HG03196 (cell line): ENCODE measurements around the gene PHC2.

Experiments
- ATAC-seq: cut with Tn5 transposase; IDR thresholded peaks from one replicate; pipeline ENCODE4 v1.9.1; 2021; ENCODE audit not compliant: unreplicated experiment

PHC2 gene, protein sequence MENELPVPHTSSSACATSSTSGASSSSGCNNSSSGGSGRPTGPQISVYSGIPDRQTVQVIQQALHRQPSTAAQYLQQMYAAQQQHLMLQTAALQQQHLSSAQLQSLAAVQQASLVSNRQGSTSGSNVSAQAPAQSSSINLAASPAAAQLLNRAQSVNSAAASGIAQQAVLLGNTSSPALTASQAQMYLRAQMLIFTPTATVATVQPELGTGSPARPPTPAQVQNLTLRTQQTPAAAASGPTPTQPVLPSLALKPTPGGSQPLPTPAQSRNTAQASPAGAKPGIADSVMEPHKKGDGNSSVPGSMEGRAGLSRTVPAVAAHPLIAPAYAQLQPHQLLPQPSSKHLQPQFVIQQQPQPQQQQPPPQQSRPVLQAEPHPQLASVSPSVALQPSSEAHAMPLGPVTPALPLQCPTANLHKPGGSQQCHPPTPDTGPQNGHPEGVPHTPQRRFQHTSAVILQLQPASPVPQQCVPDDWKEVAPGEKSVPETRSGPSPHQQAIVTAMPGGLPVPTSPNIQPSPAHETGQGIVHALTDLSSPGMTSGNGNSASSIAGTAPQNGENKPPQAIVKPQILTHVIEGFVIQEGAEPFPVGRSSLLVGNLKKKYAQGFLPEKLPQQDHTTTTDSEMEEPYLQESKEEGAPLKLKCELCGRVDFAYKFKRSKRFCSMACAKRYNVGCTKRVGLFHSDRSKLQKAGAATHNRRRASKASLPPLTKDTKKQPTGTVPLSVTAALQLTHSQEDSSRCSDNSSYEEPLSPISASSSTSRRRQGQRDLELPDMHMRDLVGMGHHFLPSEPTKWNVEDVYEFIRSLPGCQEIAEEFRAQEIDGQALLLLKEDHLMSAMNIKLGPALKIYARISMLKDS

DNA sequence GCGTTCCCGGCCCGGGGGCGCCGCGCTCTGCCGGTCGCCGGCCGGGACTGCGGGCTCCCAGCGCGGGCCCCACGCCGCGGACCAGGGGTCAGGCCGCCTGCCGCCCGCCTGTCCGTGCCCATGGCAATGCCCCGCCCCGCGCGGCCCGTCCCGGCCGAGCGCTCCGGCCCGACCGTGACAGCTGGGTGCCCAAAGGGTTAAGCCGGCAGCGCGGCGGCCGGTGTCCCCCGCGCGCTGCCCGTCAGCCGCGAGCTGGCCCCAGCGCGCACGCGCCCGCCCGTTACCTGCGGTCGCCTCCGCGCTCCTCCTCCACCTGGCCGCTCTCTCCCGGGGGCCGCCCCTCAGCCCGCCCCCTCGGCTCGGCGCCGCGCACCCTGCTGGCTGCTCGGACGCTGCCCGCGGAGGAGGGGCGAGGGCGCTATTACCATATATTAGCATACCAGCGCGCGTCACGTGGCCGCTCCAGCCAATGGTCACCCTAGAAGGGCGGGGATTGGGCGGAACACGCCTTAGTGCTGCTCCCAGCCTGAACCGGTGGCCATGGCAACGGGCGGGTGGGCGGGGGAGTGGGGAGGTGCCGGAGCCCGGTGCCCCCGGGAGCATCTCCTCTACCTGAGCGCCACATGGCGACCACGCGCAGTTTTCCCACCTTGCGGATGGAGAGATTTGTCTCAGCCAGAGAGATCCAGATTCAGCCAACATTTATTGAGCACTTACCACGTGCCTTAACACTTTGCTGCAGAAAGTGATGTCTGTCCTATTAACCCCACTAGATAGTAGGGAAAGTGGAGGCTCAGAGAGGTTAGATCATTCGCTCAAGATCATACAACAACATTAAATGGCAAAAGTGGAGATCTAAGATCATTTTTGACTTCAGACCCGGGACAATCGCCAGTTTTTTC, at the start of gene PHC2:
Gene PHC2, minus strand, starts transcription at position 404 of the 902 bp plus-strand sequence. CDS start 55,556 bp downstream, outside the sequence.
- ATAC-seq: peak; percentile 80

DNA sequence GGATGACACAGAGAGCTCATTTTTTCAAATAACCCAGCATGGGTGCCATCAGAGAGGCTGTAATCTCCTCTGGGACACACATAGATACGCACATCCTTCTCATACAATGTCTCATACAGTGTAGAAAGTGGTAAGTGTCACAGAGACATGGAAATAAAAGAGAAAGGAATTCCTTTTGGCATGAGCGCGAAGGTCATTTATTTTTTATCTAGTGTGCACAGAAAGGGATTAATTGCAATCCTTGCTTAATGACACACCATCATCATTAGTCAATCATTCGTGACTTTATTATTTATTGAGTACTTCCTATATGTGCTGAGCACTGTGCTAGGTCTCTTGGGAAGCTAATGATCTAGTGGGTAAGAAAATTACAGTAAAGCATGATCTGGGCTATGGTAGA, 46.6 kb upstream of the PHC2 start:
- ATAC-seq: no peak

DNA sequence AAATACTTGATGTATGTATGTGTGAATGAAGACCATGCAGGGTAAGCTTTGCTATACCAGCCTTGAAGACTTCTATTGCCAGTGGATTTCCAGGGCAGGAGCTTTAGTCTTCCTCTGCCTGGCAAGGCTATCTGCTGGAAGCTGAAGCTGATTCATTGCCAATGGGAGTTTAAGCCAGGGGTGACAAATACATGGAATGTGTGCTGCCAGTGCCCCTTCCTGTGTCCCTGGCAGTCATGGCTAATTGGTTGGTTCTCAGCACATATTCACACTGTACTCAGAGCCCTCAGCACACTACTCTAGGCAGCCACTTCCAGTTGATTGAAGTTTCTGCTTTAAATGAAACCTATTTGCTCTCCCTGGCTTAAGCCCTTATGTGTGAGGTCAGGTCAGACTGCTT, 43.0 kb upstream of the PHC2 start:
- no peak for ATAC-seq

DNA sequence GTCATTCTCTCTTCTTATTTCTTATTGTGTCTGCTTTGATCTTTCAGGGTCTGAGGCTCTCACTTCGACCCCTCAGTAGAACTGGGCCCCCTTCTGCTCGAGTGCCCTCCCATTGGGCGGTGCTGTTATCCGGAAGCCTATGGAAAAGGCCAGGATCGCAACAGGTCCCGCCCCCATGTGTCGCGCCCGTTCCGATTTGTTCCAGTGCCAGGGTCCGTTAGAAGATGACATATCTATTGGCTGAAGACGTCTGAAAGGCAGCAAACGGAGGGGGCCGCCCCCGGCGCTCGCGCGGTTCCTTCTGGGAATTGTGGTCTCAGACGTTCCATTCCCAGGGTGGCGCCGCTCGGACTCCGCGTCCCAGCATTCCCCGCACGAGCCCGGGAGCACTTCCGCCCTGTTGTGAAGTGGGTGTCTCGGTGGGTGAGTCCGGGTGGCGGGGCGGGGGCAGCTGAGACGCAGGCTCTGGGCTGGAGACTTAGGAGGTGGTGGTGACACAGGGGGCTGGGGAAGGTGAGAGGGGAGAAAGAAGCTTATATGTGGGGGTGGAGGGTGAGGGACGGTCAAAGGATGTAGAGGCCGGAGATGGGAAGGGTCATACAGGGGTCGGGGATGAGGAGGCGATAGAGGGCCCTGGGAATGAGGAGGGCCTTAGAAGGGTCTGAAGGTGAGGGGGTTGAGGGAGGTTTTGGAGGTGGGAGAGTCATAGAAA, 41.5 kb upstream of the PHC2 start, which contains the start of gene ZSCAN20:
Gene ZSCAN20, plus strand, starts transcription at position 377 of the 712 bp plus-strand sequence. CDS start 6,644 bp downstream, outside the sequence.
- ATAC-seq: peak; percentile 90

DNA sequence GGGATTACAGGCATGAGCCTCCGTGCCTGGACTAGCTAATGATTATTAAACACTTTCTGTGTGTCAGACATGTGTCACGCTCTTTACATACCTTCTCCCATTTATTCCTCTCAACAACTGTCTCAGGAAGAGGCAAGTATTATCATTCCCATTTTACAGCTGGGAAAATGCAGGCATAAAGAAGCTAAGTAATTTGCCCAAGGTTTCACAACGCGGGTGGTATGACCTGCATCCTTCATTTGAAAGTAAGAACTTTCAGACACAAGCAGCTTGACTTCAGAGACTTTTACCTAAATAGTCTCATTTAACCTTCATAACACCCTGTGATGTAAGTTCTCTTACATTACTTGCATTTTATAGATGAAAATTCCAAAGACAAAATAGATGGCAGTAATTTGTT, 40.5 kb upstream of the PHC2 start:
- ATAC-seq: no peak

DNA sequence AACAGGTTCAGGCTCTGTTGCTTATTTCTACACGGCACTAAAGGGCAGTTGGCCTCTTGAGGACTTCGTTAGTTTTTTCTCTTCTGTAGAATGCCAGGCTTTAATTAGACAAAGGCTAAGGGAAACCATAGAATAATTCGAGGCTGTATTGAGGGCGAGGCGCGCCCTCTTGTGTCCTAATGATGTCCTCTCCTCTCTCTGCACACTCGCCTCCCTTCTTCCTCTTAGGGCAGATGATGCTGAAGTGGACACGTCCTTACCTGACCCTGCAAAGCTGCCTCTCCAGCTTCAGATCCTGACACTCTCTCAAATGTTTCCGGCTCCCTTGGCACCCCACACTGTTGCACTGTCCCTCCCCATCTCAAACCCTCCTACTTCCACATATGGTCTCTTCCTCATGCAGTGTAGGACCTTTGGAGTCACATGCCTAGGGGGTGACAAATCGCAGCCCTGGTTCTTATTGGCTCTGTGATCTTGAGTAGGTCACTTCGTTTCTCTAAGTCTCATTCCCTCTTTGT, 39.7 kb upstream of the PHC2 start:
- no peak for ATAC-seq

DNA sequence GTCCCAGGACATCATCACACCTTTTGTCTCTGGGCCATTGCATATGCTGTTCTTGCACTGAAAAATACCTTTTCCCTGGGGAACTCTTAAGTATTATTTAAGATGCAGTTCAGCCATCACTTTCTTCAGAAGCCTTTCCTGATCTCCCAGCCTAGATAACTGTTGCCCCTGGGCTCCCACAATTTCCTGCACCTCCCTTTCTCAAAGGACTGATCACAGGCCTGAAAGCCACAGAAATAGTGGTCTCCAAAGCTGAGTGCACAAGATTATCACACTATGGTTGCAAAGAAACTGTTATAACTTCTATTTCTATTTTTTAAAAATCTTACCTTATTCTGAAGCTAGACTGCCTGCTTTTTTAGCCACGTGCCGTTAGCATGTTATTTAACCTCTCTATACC, 38.8 kb upstream of the PHC2 start:
- no peak for ATAC-seq

DNA sequence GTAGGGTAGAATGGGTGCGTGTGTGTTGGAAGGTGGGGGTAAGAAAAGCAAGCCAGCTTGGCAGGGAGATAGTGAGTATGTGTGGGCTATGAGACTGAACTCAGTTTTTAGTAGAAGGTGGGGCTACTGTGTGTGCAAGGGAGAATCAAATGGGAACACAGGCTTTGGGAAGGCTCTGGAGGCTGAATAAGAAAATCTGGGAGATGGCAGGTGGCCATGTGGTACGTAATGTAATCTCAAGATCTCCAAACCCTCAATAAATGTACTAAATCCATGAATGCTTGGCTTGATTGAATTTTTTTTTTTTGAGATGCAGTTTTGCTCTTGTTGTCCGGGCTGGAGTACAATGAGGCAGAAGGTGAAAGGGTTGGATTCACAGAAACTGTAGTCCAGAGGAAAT, 38.1 kb upstream of the PHC2 start:
- no peak for ATAC-seq

DNA sequence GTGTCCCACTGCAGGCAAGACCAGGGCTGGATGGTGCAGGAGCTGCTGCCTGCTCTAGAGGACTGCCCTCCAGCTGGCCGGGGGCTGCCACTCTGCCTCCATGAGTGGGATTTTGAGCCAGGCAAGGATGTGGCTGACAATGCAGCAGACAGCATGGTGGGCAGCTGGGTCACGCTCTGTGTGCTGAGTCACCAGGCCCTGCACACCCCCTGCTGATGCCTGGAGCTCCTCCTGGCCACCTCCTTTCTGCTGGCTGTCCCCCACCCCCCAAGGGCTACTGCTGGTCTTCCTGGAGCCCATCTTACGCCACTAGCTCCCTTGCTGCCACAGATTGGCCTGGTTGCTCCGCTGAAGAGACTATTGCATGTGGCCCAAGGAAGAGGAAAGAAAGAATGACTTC, 37.6 kb upstream of the PHC2 start:
- ATAC-seq: no peak

DNA sequence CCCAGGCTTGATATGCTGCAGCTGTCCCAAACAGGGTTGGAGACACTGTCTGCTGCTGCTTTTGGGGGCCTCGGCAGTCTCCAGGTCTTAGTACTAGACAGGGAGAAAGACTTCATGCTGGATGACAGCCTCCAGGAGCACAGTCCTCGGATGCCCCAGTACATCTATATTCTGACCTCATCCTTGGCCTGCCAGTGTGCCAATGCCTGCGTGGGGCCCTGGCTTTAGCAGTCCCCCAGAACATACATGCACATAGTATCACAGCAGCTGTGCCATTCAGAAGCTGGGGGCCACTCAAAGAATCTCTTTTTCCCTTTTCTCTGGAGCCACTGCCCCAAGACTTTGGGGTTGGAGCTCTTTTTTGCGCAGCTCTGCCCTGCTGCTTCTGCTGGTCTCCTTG, 37.1 kb upstream of the PHC2 start:
- ATAC-seq: no peak

DNA sequence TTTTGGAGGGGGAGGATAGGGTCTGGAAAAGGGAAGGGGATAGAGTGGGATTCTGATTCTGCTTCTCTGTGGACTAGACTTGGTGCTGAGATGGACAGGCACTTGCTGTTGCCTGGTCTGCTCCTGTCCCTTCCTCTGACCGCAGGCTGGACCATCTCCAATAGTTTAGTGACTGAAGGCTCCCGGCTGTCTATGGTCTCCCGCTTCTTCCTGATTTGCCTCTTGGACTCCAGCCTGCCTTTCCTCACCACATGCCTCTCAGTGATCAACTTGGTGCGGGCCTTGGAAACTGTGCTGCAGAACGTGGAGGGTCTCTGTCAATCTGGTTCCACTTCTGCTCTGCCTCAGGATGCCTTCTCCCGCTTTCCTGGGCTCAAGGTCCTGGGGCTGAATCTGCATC, 35.3 kb upstream of the PHC2 start:
- no peak for ATAC-seq

DNA sequence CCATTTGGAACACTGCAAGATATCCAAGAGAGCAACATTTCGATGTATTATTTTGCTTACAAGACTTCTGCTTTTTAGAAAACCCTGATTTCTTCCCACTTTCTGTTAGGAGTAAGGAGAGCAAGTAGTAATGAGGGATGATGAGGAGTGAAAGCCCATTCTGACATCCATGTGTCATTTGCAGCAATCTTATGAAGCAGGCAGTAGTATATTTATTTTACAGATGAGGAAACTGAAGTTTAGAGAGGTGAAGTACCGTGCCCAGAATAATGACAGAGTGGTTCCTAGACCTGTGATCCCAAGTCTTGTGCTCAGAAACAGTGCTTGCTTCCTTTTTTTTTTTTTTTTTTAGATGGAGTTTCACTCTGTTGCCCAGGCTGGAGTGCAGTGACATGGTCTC, 34.4 kb upstream of the PHC2 start:
- no peak for ATAC-seq

DNA sequence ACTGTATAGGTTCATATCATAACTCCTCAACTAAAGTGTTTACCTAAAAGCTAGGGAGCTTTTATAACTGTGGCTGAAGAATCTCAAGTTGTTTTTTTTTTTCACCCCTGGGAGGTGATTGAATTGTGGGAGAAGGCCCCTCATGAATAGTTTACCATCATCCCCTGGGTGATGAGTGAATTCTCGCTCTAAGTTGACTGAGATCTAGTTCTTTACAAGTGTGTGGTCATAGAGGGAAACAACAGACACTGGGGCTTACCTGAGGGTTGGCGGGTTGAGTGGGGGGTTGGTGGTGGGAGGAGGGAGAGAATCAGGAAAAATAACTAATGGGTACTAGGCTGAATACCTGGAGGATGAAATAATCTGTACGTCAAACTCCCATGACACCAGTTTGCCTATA, 33.7 kb upstream of the PHC2 start:
- ATAC-seq: no peak

DNA sequence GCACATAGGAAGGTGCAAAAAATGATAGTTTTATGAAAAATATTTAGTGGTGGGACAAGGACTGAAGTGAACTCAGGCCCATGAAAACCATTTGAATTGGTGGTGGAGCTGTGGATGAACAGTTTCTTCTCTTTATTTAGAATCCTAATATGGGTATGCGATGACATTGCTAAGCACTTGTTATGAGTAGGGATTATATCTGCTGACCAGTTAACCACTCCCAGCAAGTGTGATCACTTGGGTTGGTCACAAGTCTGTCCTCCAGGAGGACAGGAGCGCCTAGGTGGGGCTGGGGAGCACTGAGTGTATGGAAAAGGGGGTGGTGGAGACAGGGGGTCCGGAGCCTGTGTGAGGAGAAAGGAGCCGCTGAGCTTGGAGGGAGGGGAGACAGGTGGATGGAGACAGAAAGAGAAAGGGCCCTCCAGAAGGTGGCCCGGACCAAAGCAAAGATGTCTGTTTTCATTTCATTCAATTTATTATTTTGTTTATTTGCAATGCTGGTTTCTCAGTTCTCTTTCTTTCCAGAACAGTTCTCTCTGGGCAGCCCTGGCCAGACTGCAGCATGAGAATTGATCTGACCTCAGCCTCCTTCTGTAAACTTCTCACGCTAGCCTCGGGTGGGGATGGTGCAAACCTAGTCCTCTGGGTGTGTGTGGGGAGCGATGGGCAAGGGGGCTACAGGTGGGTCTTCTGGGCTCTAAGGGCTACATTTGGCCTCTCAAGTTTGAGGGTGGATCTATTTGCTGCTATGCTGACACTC, 31.7 kb upstream of the PHC2 start:
- ATAC-seq: no peak

DNA sequence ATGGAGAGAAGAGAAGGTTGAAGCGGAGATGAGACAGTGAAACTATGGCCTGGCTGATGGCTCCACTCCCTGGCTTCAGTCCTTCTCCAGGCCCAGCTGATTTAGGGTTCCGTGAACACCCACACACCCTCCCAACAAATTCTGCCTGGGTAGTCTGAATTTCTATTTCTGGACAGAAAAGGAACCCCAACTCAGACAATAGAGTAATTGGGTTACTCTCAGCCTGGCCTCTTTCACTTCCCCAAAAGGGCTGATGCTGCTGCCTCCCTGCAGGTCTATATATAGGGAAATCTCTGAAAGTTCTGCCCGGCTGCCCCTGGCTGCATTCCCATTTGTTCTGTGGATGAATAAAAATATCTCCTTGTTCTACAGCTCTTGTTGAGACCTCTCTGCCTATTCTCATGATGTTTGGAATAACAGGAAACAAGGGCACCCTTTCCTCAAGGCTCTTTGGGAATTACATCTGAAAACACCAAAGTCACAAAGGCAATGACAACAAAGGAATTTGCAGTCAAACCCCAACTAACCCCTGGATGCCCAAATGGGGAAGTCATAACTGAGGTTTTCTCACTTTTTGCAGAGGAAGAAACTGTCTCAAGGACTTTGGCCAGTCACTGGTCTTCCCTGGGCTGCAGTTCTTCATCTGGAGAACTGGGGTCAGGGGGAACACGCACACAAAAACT, 30.2 kb upstream of the PHC2 start:
- ATAC-seq: peak; percentile 74

DNA sequence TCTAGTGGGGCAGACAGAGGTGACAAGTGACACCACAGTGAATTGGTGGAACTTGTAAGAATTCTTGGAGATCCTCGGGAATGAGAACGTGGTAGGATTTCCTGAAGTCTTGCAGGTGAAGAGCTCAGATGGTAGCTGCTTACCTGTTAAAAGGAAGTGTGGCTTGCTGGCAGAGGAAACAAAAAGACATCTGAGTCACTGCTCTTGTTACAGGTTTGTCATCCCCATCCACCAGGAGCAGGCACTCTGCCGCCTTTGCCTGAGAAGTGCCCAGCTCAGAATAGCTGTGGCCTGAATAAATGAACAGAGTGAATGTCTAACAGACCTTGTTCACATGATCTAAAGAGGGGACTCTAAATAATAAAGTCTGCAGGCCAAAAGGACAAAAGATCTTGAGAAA, 29.2 kb upstream of the PHC2 start:
- no peak for ATAC-seq

DNA sequence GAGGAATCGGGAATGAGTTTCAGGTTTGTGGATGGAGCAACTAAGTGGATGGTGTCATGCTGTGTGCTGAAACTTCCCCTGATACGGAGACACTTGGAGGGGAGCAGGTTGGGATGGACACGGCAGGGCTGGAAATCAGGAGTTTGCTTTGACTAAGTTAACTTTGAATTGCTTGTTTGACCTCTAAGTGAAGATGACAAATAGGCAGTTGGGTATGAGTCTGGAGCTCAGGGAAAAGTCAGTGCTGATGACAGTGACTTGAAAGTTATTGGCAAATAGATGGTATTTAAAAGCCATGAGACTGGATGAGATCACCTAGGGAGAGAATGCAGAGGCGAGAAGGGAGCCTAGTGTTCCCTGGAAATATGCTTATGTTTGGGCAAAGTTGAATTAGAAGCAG, 28.8 kb upstream of the PHC2 start:
- ATAC-seq: no peak

DNA sequence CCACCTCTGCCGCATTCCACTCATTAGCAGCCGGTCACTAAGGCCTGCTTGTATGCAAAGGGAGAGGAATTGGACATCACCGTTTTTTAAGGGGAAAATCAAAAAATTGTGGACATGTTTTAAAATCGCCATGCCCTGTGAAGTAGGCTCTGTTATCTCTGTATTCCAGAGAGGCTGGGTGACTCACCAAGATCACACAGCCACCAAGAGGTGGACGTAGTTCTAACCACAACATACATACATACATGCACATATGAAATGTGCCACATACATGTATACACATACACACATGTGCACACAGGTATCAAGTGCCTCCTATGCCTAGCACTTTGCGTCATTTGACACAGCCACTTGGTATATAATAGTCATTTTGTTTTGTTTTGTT, 25.6 kb upstream of the PHC2 start:
- ATAC-seq: no peak
